Esophagus squamous epithelium (tissue), 4 donors: ENCODE results near the gene XK.

ENCODE experiments used
- POLR2A ChIP-seq, 4 donors: fragments of 450-650 bp; IDR thresholded peaks; one replicate each; pipeline ENCODE4 v1.6.1; 2017; ENCODE audit warnings: antibody characterized with exemption in 4 of 4, mild to moderate bottlenecking in 4 of 4, moderate library complexity in 3 of 4
- TF ChIP-seq, protein P1 (sequence below), 6 experiments: fragments of 450-650 bp in 4 of 6; fragments of 200-600 bp in 2 of 6; sonication (generic) in 2 of 6; IDR thresholded peaks; one replicate each; pipeline ENCODE4 v1.5.1; 2016 to 2019; ENCODE audit warnings: antibody characterized with exemption in 6 of 6, mild to moderate bottlenecking in 4 of 6, moderate library complexity in 4 of 6

- TF ChIP-seq, protein P1, sequence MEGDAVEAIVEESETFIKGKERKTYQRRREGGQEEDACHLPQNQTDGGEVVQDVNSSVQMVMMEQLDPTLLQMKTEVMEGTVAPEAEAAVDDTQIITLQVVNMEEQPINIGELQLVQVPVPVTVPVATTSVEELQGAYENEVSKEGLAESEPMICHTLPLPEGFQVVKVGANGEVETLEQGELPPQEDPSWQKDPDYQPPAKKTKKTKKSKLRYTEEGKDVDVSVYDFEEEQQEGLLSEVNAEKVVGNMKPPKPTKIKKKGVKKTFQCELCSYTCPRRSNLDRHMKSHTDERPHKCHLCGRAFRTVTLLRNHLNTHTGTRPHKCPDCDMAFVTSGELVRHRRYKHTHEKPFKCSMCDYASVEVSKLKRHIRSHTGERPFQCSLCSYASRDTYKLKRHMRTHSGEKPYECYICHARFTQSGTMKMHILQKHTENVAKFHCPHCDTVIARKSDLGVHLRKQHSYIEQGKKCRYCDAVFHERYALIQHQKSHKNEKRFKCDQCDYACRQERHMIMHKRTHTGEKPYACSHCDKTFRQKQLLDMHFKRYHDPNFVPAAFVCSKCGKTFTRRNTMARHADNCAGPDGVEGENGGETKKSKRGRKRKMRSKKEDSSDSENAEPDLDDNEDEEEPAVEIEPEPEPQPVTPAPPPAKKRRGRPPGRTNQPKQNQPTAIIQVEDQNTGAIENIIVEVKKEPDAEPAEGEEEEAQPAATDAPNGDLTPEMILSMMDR (IDR thresholded peaks at IDR 0.05), result no peak
- no peak for TF ChIP-seq POLR2A (IDR thresholded peaks at IDR 0.05)
These were observed 26.5 kb upstream of the XK start for GRCh38 chrX:37659047-37659446.
